ENCODE data around the gene TFCP2.
"Not testable (repeated sequence)": the region's sequence is repeated elsewhere in the genome, so short reads cannot be mapped to it uniquely, and the experiment has no call there.

TFCP2 gene

DNA sequence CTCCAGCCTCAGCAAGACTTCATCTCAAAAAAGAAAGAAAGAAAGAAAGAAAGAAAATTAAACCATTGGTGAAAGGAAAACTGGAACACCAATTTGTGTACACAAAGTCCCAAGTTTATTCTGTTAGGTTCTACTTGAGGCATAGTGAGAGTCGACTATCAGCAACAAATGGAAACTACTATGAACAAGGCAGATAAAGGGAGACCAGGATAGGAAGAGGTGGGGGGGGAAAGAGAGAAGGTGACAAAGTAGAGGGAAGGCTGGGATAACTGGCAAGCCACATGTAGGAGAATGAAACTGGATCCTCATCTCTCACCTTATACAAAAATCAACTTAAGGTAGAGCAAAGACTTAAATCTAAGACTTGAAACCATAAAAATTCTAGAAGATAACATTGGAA, 25.6 kb downstream of the TFCP2 start:
- DNase-seq: no peak

DNA sequence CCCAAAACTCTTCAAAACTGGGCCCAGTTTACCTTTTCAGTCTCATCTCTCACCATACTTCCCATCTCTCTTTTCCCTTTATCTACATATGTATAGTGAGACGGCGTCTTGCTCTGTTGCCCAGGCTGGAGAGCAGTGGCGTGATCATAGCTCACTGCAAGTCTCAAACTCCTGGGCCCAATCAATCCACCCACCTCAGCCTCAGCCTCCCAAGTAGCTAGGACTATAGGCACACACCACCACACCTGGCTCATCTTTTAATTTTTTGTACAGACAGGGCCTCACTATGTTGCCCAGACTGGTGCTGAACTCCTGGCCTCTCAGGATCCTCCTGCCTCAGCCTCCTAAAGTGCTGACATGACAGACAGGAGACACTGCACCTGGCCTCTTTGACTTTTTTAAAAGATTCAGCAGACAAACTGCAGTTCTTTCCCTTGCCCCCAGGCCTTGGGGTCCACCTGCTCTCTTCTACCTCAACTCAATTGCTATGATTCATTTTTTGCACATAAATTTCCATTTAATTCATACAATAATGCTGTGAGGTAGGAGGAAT, 33.6 kb downstream of the TFCP2 start:
- DNase-seq: no peak

- DNase-seq: no peak
Measured at GRCh38 chr12:51132693-51133092, 40.2 kb downstream of the TFCP2 start.

DNA sequence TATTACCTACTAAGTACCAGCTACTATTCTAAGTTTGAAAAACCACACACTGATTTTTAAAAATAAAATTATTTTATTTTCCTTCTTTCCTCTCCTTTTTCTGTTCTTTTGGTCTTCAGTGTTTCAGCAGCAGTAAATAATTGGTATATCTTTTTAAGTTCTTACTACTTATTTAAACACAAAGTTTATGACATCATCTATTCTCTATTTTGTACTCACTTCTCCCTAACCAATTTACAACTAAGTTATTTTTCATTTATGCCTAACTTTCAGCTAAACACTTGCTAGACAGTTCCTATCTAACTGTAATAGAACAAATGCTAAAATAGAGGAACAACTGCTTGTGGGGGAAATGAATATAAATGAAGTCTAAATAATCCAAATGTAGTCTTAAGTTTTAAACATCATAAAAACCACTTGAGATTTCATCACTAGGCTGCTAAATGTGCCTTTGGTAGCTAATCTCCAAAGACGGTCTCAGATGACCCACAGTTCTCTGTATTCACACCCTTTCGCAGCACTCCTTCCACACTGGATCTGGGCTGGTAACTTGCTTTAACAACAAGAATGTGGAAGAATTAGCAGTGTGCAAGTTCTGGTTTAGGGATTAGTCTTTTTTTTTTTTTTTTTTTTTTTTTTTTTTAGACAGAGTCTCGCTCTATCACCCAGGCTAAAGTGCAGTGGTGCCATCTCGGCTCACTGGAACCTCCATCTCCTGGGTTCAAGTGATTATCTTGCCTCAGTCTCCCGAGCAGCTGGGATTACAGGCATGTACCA, 41.0 kb downstream of the TFCP2 start:
- DNase-seq: no peak

GRCh38 chr12:51128919-51129318, 44.0 kb downstream of the TFCP2 start:
- no peak for DNase-seq

DNA sequence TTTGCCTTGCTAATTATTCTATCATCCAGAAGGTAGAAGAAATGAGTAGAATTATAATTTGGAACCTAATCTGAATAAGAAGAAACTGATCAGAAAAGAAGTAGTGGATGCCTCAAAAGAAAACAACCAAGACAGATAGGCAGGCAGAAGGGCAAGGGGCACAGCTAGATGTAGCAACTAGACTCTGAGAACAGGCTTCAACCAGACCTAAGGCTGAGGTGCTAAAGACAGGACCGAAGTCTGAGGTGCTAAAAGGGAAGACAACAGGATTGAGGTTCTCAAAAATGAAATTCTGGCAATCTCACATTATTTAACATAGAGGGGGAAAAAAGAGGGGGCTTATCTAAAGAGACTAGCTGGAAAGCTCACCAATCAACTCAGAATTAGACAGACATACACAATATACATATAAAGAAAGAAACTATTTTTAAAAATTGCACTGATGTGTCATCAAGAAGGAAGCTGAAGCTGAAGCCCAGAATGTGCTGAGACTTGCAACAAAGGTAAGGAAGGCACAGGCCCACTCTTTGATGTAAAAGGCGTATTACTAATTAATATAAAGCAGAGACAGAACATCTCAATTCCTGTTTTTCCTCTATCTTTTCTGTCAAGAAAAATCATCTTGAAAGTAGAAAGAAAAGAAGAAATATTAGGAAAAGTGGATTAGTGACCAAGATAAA, 45.7 kb downstream of the TFCP2 start:
- DNase-seq: no peak

- no peak for DNase-seq
Measured at GRCh38 chr12:51126297-51126696, 46.6 kb downstream of the TFCP2 start.

DNA sequence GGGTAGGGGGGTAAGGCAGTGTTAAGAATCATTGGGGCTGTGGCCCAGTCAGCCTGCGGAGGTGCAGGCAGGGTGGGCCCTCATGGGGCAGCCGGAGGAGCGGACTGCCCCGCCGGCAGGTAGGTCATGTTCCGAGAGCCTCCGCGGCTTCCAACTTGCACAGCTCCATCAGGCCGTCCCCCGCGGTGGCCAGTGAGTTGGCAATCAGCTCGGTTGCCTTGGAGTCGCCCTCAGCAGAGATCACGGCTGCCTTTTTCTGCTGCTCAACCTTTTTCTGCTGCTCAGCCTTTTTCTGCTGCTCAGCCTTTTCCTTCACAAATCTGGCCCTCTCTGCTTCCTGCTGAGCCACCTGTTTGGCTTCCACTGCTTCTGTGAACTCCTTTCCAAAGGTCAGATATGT, 48.4 kb downstream of the TFCP2 start:
- no peak for DNase-seq

- DNase-seq: no peak
Measured at GRCh38 chr12:51122844-51123243, 50.1 kb downstream of the TFCP2 start.

GRCh38 chr12:51118706-51119105, 54.2 kb downstream of the TFCP2 start:
- no peak for DNase-seq

DNA sequence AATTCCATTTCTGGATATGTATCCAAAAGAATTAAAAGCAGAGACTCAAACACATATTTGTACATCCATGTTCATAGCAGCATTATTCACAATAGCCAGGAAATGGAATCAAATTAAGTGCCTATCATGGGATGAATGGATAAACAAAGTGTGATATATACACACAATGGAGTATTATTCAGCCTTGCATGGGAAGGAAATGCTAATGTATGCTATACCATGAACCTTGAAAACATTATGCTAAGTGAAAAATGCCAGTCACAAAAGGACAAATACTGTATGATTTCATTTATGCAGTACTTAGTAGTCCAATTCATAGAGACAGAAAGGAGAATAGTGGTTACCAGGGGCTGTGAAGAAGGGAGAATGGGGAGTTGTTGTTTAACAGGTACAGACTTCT, 57.4 kb downstream of the TFCP2 start:
- DNase-seq: no peak

GRCh38 chr12:51108136-51108535, 64.8 kb downstream of the TFCP2 start:
- DNase-seq: no peak

- no peak for DNase-seq
Measured at GRCh38 chr12:51103977-51104376, 69.0 kb downstream of the TFCP2 start.

DNA sequence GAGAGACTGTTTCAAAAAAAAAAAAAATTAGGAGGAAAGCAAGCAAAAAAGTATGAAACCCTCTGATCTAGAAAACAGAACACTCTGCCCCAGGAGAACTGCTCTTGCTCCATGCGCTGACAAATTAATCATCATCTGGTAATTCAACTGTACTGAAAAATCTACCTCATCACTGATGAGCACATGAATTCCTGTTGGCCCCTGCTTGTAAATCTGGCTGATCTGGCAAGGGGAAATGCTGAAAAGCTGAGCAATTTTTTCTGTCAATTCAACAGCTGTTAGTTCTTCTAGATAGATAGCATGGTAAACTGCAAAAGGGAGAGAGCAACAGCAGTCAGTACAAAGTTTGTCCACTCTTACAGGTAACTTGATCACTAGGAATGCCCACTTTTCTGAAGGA, 74.3 kb downstream of the TFCP2 start:
- no peak for DNase-seq

- DNase-seq: no peak
Measured at GRCh38 chr12:51090705-51091229, 82.2 kb downstream of the TFCP2 start.

DNA sequence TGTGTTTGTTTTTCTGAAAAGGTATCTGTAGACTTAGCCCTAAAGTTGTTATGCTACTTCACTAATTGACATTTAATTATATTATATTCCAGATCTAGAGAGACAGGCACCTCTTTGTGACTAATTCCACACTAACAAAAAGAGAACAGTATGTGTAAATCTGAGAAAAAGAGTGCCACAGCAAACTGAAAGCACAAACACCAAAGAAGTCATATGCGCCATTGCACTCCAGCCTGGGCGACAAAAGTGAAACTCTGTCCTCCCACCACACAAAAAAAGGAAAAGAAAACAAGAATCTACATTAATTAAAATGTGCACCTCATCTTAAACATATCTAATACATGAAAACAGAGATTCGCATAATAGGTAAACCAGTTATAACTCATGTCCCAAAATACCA, 85.1 kb downstream of the TFCP2 start:
- peak; percentile 22 for DNase-seq

- no peak for DNase-seq
Measured at GRCh38 chr12:51086933-51087332, 86.0 kb downstream of the TFCP2 start.

DNA sequence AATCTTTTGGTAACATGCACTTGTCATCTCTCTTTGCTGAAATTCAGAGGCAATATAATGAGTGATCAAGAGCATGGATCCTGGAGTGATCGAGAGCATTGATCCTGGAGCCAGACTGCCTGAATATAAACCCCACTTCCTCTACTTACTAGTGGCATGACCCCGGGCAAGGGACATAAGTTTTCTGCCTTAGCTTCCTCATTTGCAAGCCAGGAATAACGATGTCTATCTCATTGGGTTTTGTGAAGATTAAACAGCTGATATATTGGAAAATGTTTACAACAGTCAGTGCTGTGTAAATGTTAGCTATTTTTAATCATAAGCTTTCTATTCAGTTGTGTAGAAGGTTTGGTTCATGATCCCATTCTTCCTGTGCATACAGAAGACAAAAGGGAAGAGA, 87.2 kb downstream of the TFCP2 start:
- no peak for DNase-seq

DNA sequence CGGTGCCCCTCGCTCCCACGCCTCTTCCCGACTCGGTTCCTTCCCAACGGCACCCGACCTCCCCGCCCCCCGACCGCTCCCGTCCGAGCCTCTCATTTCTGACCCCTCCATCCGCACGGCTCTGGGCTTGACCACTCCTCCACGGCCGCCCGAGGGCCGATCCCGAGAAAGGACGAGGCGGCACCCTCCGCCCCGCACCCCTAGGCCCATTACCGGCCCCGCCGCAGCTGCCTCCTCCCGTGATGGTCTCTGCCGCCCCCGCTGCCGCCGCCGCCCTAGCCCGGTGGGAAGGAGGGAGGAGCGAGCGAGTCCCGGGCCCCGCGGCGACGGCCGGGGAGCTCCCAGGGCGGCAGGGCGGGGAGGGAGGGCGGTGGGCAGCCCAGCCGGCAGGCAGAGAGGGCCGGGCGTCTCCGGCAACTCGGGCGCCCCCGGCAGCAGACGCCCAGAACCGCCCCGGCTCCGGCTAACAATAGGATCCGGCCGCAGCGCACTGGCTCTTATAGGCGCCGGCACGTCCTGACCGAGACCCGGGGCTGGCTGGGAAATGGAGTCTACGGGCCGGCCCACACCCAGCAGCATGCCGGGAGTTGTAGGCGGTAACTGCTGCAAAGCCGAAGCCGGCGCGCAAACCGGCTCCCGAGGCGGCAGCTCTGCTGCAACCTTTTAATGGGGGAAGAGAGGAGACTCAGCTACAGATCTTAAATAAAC, 89.7 kb downstream of the TFCP2 start, which contains the start of gene CSRNP2:
Gene CSRNP2 (minus strand): TSS at position 471 of the 708 bp plus-strand sequence. CDS start 7,035 bp downstream, outside the sequence.
- peak; percentile 94 for DNase-seq

DNA sequence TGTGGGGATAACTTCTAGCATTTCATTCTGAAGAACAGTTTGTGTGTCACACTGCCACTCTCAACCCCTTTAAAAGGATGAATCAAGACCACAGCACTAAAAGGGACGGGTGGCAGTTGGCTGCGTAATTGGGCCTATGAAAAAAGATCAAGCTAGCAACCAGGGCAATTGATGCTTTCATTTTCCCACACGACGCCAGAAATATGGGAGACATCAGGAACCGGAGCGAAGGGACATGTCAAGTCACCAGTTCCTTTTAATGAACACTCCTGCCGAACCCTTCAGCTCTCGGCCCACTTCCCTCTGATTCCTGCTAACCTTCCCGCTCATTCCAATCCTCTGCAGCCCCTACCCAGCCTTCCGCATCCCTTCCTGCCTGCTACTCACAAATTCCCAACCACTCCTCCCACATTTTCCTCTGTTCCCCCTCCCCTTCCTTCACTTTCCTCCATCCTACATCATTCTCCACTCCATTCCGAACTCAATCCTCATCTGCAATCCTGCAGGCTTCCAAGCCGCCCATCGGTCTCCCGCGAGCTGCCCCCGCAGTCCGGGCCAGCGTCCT, 90.3 kb downstream of the TFCP2 start:
- no peak for DNase-seq

DNA sequence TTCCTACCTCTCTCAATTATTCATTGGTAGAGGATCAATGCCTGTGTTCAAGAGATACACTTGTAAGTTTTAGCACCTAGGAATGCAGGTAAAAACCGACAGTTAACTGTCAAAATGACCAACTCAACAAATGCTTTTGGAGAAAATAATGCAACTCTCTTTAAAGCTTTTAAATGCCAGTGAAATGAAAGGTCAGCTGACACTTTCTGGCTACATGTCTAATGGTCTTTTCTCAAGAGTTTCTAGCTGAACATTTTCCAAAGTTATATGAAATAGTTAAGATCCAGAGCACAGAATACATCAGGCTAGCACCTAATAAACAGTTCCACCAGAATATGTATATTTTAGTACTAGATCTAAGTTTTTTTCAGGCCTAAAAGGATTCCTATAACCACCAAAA, 91.5 kb downstream of the TFCP2 start:
- DNase-seq: no peak

DNA sequence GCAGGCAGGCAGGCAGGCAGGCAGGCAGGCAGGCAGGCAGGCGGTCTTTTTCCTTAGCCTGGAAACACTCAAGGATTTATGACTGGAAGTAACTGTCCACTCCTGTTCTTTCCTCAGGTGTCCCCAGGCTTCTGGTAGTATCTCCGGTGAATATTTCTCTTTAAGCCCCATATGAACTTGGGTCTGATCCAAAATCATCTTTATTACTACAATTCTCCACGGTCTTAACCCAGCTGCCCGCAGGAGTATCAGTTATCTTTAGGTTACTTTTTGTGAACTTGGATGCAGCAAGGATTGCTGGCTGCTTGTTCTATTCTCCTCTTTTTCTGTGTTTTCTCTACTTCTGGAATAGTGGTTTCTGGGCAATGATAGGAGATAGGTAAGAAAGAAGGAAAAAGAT, 92.8 kb downstream of the TFCP2 start:
- DNase-seq: no peak

DNA sequence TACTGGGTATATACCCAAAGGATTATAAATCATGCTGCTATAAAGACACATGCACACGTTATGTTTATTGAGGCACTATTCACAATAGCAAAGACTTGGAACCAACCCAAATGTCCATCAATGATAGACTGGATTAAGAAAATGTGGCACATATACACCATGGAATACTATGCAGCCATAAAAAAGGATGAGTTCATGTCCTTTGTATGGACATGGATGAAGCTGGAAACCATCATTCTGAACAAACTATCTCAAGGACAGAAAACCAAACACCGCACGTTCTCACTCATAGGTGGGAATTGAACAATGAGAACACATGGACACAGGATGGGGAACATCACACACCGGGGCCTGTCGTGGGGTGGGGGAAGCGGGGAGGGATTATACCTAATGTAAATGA, 94.1 kb downstream of the TFCP2 start:
- DNase-seq: not testable (repeated sequence)
